ENCODE measurements around the gene PYGB.
"Not testable (repeated sequence)": the region's sequence is repeated elsewhere in the genome, so short reads cannot be mapped to it uniquely, and the experiment has no call there.

Gene PYGB

DNA sequence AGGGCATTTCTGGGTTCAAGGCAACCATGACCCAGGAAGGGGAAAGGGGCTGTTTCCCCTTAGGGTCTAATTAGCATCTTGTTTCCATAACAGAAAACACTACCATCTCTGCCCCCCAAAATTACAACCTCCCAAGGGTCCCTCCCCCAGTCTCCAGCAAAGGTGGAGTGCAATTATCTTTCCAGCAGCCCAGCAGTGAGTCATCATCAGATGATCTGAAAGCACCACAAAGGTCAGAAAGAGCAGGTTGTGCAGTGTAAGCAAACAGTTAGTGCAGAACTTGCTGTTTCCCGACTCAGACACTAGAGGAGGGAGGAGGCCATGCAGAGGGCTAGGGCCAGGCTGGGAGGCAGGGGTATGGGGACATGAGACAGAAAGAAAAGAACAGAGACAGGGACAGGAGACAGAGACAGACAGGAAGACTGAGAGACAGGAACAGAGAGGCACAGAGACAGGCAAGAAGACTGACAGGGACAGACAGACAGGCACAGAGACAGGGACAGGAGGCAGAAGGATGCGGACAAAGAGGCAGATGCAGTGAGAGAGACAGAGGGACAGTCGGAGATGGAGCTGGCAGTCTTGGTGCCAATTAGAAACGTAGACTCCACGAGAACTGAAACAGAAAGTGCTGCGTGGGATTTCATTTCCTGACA, 62.5 kb downstream of the PYGB start:
- H3K4me3 ChIP-seq (ENCODE audit: low read depth, low read length) = no peak overlapping the region

DNA sequence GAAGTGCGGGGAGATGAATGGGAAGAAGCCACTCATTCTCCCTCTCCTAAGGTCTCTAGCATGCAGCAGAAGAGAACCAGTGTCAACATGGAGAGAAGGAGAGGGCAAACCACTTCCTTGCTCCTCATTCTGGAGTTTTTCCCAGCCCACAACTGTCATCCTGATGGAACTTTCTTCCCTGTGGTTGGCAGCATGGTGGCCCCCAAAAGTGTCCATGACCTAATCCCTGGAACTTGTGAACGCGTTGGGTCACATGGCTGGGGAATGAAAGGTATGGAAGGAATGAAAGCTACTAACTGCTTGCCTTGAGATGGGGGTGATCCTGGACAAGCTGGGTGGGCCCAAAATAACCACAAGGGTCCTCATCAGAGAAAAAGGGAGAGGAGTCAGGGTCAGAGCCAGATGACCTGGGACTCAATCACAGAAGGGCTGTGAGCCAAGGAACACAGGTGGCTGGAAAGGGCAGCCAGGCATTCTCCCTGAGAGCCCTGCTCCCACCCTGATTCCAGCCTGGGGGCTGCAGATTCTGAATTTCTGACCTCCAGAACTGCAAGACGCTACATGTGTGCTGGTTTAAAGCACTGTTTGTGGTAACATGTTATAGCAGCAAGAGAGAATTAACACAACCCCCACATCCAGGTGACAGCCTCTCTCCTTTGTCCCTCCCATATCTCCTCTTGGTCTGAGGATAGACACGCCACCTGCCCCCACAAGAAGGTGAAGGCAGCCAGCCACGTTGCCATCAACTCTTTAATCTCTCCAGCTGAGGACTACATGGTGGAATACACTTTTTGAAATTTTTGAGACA, 63.2 kb downstream of the PYGB start:
- no peak overlapping the region for H3K4me3 ChIP-seq (ENCODE audit: low read depth, low read length)

DNA sequence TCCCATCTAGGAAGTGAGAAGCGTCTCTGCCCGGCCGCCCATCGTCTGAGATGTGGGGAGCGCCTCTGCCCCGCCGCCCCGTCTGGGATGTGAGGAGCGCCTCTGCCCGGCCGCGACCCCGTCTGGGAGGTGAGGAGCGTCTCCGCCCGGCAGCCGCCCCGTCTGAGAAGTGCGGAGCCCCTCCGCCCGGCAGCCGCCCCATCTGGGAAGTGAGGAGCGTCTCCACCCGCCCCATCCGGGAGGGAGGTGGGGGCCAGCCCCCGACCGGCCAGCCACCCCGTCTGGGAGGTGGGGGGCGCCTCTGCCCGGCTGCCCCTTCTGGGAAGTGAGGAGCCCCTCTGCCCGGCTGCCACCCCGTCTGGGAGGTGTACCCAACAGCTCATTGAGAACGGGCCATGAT, 64.8 kb downstream of the PYGB start:
- not testable (repeated sequence) for H3K4me3 ChIP-seq (ENCODE audit: low read depth, low read length)

DNA sequence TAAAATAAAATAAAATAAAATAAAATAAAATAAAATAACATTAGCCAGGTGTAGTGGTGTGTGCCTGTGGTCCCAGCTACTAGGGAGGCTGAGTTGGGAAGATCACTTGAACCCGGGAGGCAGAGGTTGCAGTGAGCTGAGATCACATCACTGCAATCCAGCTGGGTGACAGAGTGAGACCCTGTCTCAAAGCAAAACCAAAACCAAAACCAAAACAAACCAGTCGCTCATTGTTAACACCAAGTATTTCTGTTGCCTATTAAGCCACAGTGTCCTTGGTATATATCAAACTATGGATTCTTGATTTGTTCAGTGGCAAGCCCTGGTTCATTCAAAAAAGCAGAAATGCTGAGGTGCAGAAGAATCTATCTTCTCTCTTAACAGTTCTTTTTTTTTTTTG, 65.7 kb downstream of the PYGB start:
- H3K4me3 ChIP-seq (ENCODE audit: low read depth, low read length) = no peak overlapping the region

DNA sequence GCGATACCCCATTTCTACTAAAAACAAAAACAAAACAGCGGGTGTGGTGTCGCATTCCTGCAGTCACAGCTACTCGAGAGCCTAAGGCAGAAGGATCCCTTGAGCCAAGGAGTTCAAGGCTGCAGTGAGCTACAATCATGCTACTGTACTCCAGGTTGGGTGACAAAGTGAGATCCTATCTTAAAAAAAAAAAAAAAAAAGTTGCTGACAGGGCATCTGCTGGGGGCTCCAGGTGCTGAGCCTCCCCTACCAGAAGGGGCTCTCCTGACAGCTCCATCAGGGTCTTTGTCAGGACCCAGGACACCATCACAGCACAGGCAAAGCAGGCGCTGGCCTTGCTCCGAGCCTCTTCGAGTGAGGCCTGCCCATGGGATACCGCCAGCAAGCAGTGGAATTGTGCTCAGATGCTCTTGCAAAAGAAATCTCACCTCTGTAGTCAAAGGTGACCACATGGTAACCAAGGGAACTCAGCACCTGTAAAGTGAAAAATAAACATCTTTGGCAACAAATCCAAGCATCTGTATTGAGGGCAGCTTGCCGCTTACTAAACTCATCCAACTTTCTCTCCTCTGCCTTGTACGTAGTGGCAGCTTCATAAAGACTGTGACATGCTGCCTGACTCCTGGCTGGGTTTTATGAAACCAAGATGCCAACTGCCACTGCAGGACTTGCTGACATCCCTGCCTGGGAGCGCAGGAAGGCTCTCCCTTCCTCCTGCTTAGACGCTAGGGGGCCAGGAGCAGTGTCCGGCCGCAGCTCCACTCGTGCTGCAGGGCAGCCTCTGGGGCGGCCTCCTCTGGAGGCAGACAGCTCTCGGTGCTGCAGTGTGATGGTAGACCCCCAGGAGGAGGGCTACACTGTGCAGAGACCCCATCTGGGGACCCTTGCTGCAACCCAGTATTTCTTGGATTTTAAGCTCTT, 66.9 kb downstream of the PYGB start:
- H3K4me3 ChIP-seq (ENCODE audit: low read depth, low read length) = no peak overlapping the region

DNA sequence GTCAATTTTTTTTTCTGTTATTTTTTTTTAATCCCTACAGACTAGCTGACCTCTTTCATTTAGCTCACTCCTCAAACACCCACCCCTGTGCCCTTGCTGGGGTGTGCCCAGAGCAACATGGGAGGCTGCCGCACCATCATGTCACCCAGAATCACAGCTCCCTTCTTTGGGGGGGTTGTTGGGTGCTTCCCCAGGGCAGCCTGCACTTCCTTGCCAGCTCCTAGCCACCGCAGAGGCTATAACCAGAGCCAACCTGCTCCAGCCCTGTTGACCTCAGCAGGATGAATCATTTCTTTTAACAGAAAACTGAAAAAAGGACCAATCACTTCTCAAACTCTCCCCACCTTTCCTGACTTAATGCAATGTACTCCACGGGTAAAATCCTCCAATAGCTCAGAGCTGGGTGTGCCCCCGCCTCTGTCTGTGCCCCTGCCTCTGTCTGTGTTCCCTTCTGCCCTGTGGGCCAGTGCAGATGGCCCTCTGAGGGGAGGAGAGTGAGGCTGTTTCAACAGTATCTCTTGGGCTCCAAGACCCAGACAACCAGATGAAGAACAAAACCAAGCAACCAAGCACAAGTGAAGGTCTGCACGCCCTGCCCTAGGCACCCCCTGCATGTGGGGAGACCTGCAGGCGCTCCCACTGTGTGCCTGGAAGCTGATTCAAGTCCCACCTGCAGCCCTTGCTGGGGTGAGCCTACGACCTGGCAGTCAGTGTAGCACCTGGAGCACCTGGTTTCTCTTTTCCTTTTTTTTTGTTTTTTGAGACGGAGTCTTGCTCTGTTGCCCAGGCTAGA, 67.7 kb downstream of the PYGB start:
- H3K4me3 ChIP-seq (ENCODE audit: low read depth, low read length) = no peak overlapping the region

DNA sequence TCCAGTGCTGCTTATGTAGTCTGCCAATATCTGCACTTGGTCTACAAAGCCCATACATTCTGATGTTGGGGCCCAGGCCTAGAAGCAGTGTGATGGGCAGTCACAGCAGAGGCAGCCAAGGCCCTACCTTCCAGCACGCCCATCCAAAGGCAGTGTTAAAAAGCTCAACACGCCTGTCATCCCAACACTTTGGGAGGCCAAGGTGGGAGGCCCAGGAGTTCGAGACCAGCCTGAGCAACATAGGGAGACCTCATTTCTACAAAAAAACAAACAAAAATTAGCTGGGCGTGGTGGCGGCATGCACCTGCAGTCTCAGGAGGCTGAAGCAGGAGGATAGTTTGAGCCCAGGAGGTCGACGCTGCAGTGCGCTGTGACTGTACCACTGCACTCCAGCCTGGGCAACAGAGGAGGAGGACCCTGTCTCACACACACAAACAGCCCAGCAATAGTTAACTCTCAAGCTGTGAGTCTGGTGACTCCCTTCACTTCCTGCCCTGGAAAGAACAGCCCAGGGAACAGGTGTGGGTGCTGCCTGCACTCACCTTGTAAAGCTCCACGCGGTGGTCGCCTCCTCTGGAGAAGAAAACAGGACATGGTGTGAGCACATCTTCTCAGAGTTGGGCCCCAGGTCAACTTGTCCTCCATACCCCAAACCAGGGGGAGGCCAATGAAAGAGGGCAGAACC, 68.8 kb downstream of the PYGB start:
- H3K4me3 ChIP-seq (ENCODE audit: low read depth, low read length) = no peak overlapping the region

DNA sequence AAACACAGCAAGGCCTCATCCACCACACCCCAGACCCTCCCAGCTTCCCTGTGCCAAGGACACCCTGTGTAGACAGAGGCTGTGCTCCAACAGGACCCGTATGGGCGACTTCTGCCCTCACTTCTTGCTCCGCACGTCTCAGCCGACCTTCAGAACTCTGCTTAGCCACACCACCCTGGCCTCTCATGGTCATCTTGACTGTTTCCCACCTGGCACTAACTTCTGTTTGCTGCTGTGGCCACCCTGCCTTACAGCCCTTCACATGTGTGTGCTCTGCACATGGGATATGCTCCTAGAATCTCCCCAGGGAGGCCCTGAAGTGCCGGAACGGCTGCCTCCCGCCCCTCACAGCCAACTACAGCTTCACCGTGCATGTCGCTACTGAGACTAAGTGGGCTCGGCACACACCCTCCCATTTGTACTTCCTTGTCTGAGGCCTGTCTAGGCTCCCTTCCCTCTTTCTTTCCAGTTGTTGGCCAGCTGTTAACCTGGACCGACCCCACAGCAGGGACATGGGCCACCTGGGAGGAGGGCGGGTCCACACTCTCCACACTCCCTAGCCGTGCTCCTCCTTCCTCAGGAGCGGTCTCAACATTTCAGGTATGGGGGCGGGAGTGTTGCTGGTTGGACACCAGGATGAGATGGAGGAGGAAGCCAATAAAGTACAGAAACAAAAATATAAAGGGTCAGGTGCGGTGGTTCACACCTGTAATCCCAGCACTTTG, 69.6 kb downstream of the PYGB start:
- no peak overlapping the region for H3K4me3 ChIP-seq (ENCODE audit: low read depth, low read length)

DNA sequence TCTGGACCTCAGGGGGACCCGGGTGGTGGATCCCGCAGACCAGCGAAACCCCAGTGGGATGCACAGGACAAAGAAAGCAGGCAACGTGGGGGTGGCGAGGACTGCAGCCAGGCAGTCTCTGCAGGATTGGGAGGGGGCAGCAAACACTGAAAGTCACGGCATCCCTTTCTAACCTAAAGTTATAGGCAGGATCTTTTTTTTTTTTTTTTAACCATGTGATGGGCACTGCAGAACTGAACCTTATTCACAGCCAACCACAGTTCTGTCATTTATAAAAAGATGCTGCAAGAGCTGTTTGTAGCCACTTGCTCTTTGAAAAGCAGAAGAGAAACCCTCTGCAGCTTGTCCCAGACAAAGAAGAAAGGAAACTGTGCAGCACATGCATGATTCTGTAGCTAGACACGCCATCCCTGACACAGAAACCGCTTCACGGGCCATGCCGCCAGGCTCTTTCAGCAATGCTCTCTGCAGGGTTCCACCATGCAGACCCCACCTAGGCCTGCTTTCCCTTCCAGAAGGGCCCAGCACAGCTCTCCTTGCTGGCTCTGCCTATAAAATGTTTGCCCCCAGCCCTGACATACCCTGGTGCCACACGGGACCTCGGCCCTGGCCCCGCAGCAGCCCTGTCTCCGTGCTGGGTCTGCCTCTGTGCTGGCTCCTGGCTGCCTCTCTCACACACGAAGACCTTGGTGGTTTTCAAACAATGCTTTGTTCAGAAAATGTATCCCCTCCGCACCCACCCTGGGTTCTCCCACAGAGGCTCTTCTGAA, 70.8 kb downstream of the PYGB start:
- no peak overlapping the region for H3K4me3 ChIP-seq (ENCODE audit: low read depth, low read length)

DNA sequence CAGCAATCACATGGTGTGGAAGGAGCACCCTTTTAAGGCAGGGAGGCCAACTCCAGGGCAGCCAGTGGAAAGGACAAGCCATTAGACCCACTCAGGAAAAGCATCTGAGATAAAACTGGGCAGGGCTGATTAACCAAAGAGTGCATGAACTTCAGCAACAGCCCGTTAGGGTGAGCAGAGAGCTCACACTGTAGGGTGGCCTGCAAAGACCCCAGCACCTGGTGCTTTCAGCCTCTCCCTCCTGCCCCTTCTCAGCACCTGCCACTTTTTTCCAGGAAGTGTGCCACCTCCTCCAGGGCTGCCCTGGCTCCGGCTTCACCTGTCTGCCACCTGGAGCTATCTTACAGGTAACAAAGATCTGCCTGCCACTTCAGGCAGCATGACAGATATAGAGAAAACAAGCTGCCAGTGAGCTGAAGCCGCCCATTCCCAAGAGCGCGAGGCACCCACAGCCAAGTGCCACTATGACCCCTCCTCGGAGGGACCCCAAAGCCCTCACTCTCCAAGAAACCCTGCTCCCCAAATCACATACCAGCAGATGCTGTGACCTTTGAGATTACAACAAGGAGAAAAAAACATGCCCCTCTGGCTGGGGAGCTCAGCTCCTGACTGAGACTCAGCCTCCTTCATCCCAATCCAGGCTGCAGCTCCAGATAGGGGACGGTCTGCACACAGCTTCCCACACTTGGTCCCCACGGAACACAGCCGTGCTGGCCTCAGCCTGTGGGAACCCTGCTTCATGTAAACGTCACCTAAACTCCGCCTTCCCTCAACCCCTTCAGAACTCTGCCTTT, 71.6 kb downstream of the PYGB start:
- no peak overlapping the region for H3K4me3 ChIP-seq (ENCODE audit: low read depth, low read length)

DNA sequence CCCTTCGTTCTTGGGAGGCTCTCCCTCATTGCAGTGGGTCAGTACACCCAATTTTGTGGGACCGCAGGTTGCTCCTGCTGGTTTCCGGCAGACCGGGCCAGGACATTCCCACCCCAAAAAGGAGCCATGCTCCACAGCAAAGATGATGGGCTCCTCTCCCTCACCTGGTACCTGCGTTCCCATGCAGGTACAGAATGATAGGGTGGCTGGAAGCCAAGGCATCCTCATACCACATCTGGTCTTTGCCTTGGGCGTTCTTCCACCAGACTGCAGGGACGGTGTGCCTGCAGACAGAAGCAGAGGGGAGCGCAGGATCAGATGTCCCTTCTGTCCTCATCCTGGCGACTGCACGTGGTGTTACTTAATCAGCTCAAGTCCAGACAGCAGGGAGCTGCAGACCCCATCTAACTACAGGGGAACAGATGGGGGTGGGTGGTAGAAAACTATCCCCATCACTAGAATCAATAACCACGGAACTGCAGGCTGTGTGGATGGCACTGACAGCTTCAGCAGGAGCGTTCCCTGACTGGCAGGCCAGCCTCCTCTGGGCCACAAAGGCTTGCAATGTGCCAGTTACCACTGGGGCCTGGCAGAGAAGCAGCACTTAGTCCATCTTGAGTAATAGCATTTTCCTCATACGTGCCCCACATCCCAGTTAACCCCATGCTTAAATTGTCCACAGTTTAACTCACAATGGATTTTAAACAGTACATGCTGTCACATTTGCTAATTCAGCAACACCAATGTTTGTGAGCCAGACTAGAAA, 72.3 kb downstream of the PYGB start:
- H3K4me3 ChIP-seq (ENCODE audit: low read depth, low read length) = no peak overlapping the region

DNA sequence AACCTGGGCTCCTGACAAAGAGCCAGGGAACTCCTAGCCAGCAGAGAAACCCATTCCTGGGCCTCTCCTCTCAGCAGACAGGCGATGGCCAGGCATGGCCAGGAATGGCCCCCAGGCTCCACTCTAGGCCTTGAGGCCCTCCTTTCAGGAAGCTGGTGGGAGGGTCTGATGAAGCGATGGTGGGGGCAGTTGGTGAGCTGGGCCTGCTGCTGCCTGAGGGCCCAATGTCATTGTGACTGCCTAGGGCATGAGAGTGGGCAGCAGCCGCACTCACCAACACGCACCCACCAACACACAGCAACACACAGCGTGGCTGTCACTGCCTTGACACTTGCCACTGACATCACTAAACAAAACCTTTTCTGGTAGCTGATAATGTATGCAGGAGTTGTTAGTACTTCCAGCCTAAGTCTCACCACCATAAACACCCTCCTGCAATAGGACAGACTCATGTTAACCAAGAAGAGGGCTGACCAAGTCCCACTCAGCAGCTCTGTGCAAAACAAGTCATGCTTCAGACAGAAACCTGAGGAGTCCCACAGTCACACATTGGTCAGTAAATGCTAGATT, 73.5 kb downstream of the PYGB start:
- H3K4me3 ChIP-seq (ENCODE audit: low read depth, low read length) = no peak overlapping the region

DNA sequence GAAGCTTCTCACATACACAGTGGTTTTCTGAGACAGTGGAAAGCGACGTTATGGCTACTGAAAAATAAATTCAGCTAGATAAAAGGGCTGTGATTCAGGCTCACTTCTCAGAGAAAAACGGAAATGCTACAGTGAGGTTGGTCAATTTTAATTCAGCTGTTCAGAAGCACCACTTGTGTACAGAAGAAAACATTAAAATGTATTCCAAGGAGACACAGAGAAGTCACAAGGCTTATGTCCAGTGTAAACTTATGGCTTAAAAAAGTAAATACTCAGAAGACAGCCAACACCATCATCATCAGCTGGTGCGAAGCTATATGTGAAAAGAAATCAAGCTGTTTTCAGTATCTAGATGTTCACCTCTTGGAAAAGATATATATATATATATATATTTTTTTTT, 74.1 kb downstream of the PYGB start:
- H3K4me3 ChIP-seq (ENCODE audit: low read depth, low read length) = no peak overlapping the region

DNA sequence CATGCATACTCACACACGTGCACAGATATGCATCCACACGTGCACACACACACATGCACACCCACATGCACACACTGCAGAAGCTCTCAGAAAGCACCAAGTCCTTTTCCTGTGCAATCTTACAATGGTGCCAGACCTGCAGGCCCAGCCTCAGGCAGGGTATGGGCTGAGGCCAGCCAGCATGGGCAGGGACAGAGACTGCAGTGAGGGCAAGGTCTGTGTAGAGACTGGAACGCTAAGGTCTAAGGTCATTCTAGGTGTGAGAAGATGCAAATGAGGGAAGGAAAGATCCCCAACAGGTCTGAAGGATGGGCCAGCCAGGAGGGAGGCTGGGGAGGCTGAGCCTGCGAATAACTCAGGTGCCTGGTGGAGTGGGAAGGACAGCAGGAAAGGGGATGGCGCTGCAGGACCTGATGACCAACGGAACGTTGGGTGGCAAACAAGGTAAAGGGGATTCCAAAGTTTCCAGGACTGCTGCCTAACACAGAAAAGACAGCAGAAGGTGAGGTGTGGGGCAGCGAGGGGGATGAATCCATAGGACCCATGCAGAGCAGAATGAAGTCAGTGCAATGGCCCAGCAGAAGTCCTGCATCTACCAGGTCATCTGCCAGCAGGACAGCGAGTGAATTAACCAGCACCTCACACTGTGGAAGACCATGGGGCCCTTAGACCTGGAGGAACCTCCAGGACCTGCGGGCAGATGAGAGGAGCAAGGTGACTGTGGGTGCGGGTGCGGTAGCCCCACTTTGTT, 75.8 kb downstream of the PYGB start:
- H3K4me3 ChIP-seq (ENCODE audit: low read depth, low read length) = no peak overlapping the region

DNA sequence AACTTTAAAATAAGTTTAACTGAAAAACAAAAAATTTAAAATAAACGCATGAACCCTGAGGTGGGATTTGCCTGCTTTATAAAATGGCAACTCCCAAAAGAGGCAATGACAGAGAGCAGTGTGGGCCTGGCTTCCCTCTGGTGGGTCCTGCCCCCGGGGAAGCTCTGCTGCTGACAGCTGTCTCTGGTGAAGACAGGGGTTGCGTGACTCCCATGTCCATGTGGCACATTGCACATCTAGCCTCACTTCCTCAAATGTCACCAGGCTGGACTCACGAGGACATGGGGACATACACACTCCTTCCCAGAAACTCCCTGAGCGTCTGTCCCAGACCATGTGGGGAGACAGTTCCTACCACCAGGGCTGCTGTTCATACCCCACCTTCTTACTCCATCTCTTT, 76.5 kb downstream of the PYGB start:
- H3K4me3 ChIP-seq (ENCODE audit: low read depth, low read length) = no peak overlapping the region

DNA sequence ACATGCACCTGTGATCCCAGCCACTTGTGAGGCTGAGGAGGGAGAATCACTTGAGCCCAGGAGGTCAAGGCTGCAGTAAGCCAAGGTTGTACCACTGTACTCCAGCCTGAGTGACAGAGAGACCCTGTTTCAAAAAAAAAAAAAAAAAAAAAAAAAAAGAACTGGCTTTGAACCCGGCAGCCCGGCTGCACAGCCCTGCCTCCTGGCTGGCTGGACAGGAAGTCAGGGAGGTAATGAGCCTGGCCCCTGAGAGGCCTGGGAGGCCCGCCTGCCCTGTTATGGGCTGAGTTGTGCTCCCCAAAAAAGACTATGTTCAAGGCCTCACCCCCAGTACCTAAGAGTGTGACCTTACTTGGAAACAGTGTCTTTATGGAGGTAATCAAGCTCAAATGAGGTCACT, 77.2 kb downstream of the PYGB start:
- H3K4me3 ChIP-seq (ENCODE audit: low read depth, low read length) = no peak overlapping the region

Measured in iPS-11a (cell line).